Measurements from ENCODE around the gene CCDC87.
A peak's percentile ranks its signal among the peaks of the same experiment; 100 is the strongest.

- TF ChIP-seq POLR2A (IDR thresholded peaks at IDR 0.05; ENCODE audit: low read depth, low read length) (peak; percentile 76), POLR2AphosphoS5 (IDR thresholded peaks at IDR 0.05; ENCODE audit: low read depth, low read length) (peak; percentile 37; the same call in 1 of the 2 replicates), TAF1 (IDR thresholded peaks at IDR 0.05; ENCODE audit: borderline replicate concordance, low read depth, low read length) (peak; percentile 33; the same call in 1 of the 2 replicates)
Observed at GRCh38 chr11:66545701-66546367, 47.0 kb downstream of the CCDC87 start, which contains the start of gene ZDHHC24.

Data from GM12892 (cell line).